Right lobe of liver (tissue), 6 donors: ENCODE data around the gene ZNF485. TPM values are rescaled to one million over a fixed set of nuclear protein-coding genes. Genes with fewer than 3 reads are reported as not detected.

Experiments
- ATAC-seq, 4 donors: fragments of 200-7000 bp; cut with Tn5 transposase; one replicate each; pipeline ENCODE4 v1.9.1; 2020; ENCODE audit warnings: mild to moderate bottlenecking in 4 of 4, moderate library complexity in 4 of 4
- DNase-seq, 3 donors: peaks; one replicate each; pipeline ENCODE4 v3.0.0-alpha.2; 2020
- H3K27ac ChIP-seq, 3 donors: fragments of 200-600 bp; one replicate each; pipeline ENCODE4 v1.8.0; 2022
- H3K27me3 ChIP-seq, 2 donors: fragments of 200-600 bp; one replicate each; pipeline ENCODE4 v1.8.0; 2022
- H3K36me3 ChIP-seq, 4 donors: fragments of 200-600 bp; sonication (generic) in 1 of 4; one replicate each; pipeline versions ENCODE4 v1.5.1 to v1.8.0; 2017 to 2022; ENCODE audit warnings: control low read depth in 1 of 4
- H3K4me1 ChIP-seq, 4 donors: fragments of 200-600 bp; sonication (generic) in 1 of 4; one replicate each; pipeline versions ENCODE4 v1.5.1 to v1.8.0; 2017 to 2022; ENCODE audit warnings: control low read depth in 1 of 4
- H3K4me3 ChIP-seq, 3 donors: fragments of 200-600 bp; one replicate each; pipeline ENCODE4 v1.8.0; 2022
- H3K9me3 ChIP-seq, 4 donors: fragments of 200-600 bp; sonication (generic) in 1 of 4; one replicate each; pipeline versions ENCODE4 v1.5.1 to v1.8.0; 2017 to 2022; ENCODE audit warnings: control low read depth in 1 of 4
- CTCF ChIP-seq, 4 donors: fragments of 200-600 bp in 3 of 4; fragments of 450-650 bp in 1 of 4; IDR thresholded peaks; one replicate each; pipeline versions ENCODE4 v1.5.1 to v1.8.0; 2016 to 2022; ENCODE audit warnings: antibody characterized with exemption in 4 of 4, mild to moderate bottlenecking in 2 of 4
- POLR2A ChIP-seq: fragments of 450-650 bp; IDR thresholded peaks from one replicate; pipeline ENCODE4 v1.6.1; 2017; ENCODE audit warnings: antibody characterized with exemption, mild to moderate bottlenecking
- WGBS: methylation state at CpG from one replicate; pipeline ENCODE4 v1.1.6; 2018; ENCODE audit warnings: low coverage, low lambda C conversion rate; ENCODE audit not compliant: insufficient coverage; ENCODE audit errors: missing lambda C conversion rate; 5-methylcytosine and 5-hydroxymethylcytosine counted together
- intact Hi-C, 2 donors: fragments of 100-400 bp; cut with DNase I; formaldehyde crosslinking; loops; one replicate each; pipeline versions ENCODE4 v1.11.2 to v1.14.1; 2022
- total RNA-seq, 6 experiments: library from RNA; depleted of rRNA in 2 of 6; stranded (reverse); fragments of >200 nt in 2 of 6; fragmentation: NEBNext Ultra II Directional in 3 of 6; extraction: Animal tissue kit (Norgen Biotek cat#: 25700) in 3 of 6; gene quantifications; one replicate each; pipeline versions ENCODE4 v1.1.0 to v1.2.4, GENCODE V29; 2016 to 2023
- donor health status: DM: no; HTN: yes; CAD: no.
- donor health status: DM: no; HTN: no; CAD: no.
- donor health status: DM: no; HTN: no; CAD: no.
- donor health status: DM: no; HTN: yes; CAD: no.
- donor health status: DM: no; HTN: yes; CAD: no.

ZNF485 gene
- total RNA-seq, 6 experiments from 2014 or later, result 1.1 to 3.8 (median 2.1) TPM

- 55% methylated on average over 2 of the region's 2 CpGs for WGBS
- no peak for TF ChIP-seq POLR2A
- no peak for TF ChIP-seq CTCF (IDR thresholded peaks at IDR 0.05)
- Histone ChIP-seq H3K36me3 (no peaks in the 10 kb centered on the region), H3K9me3 (no peaks in the 10 kb centered on the region), H3K4me1 (no peaks in the 10 kb centered on the region), H3K27ac (no peak overlapping the region), H3K27me3 (no peaks in the 10 kb centered on the region), H3K4me3 (no peak overlapping the region)
- intact Hi-C loops, result no loop called here
- ATAC-seq, result no peak
- no peak for DNase-seq
Observed at GRCh38 chr10:43653746-43654145, 47.5 kb downstream of the ZNF485 start.

GRCh38 chr10:43655311-43655710 is 49.1 kb downstream of the ZNF485 start:
- no peak for TF ChIP-seq CTCF (IDR thresholded peaks at IDR 0.05)
- no peak for TF ChIP-seq POLR2A
- Histone ChIP-seq H3K4me3 (no peak overlapping the region), H3K27ac (no peak overlapping the region), H3K27me3 (no peaks in the 10 kb centered on the region), H3K36me3 (no peaks in the 10 kb centered on the region), H3K4me1 (no peaks in the 10 kb centered on the region), H3K9me3 (no peaks in the 10 kb centered on the region)
- no peak for DNase-seq
- no peak for ATAC-seq
- WGBS, result 63% methylated on average over 3 of the region's 8 CpGs
- intact Hi-C loops, result no loop called here

GRCh38 chr10:43658227-43658626 is 52.0 kb downstream of the ZNF485 start:
- H3K27me3 ChIP-seq, result no peaks in the 10 kb centered on the region
- ATAC-seq (no peak), DNase-seq (no peak)
- no peaks in the 10 kb centered on the region for H3K36me3 ChIP-seq
- 65% methylated on average over 5 of the region's 8 CpGs for WGBS
- H3K9me3 ChIP-seq, result no peaks in the 10 kb centered on the region
- H3K4me1 ChIP-seq, result no peaks in the 10 kb centered on the region
- intact Hi-C loops, result no loop called here
- H3K4me3 ChIP-seq, result no peak overlapping the region
- TF ChIP-seq CTCF (IDR thresholded peaks at IDR 0.05) (no peak), POLR2A (no peak)
- no peak overlapping the region for H3K27ac ChIP-seq

- Histone ChIP-seq H3K36me3 (no peaks in the 10 kb centered on the region), H3K4me1 (no peaks in the 10 kb centered on the region), H3K9me3 (no peaks in the 10 kb centered on the region), H3K27me3 (no peaks in the 10 kb centered on the region), H3K4me3 (no peak overlapping the region), H3K27ac (no peak overlapping the region)
- intact Hi-C loops, result loop anchor here in 1 of 2 donors (5.0 kb wide), 2 partner anchors 727 to 1192 kb away; no protein-coding TSS in a partner anchor
- DNase-seq (no peak), ATAC-seq (no peak)
- WGBS, result 38% methylated on average over 3 of the region's 3 CpGs
- TF ChIP-seq POLR2A (no peak), CTCF (IDR thresholded peaks at IDR 0.05) (no peak)
Observed at GRCh38 chr10:43665054-43665453, 58.8 kb downstream of the ZNF485 start.

GRCh38 chr10:43666552-43666951 is 60.3 kb downstream of the ZNF485 start:
- ATAC-seq, result no peak
- Histone ChIP-seq H3K36me3 (no peaks in the 10 kb centered on the region), H3K27ac (no peak overlapping the region), H3K9me3 (no peaks in the 10 kb centered on the region), H3K4me3 (no peak overlapping the region), H3K27me3 (no peaks in the 10 kb centered on the region), H3K4me1 (no peaks in the 10 kb centered on the region)
- DNase-seq, result no peak
- TF ChIP-seq POLR2A (no peak), CTCF (IDR thresholded peaks at IDR 0.05) (no peak)
- intact Hi-C loops, result loop anchor here in 1 of 2 donors (5.0 kb wide), 2 partner anchors 726 to 1191 kb away; no protein-coding TSS in a partner anchor
- 49% methylated on average over 4 of the region's 9 CpGs for WGBS
